KBM-7 (cell line): ENCODE results near the gene P4HA2.
"Not testable (repeated sequence)": the region's sequence is repeated elsewhere in the genome, so short reads cannot be mapped to it uniquely, and the experiment has no call there.

Experiments used
- DNase-seq: peaks from one replicate; pipeline ENCODE4 v3.0.0-alpha.2; 2015
- in situ Hi-C: fragments of 300-500 bp; cut with MboI; formaldehyde crosslinking; loops from 2 replicates; pipeline ENCODE4 v1.14.3; 2020; ENCODE audit warnings: low sequenced_read_pairs, low pct_unique_long_range_greater_than_20kb, mixed read lengths

The P4HA2 gene

DNA sequence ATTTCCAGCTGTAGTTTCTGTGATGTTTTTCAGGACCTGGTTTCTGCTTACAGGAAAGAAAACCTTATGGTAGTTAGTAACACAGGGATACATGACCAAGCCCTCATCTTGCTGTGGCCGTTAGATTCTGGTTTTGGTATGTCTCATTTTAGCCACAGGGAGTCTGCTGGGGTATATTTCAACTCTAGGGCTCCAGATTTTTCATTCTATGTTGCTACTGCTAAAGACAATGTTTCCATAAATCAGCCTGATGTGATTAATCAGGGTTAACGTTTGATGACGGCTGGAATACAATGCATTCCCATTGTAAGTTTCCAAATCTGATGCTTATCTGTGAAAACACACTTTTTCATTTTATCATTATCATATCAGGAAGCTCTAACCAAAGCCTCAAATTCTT lies 48.2 kb downstream of the P4HA2 start:
- no peak for DNase-seq

DNA sequence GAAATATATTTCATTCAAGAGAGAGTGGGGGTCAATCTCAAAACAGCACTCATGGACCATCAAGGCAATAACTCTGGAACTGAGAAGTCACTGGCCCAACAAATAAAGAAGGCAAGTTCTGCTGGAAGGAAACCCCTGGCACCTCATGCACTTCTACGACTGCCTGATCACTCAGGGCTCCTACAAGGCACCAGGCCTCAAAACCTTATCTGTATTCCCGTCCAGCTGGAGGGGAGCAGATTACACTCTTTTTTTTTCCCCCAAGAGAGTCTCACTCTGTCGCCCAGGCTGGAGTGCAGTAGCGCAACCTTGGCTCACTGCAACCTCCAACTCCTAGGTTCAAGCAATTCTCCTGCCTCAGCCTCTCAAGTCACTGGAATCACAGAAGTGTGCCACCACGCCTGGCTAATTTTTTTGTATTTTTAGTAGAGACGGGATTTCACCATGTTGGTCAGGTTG lies 49.9 kb downstream of the P4HA2 start:
- DNase-seq, result no peak
- in situ Hi-C loops, result no loop called here

More for the DNA sequence above, 48.2 kb downstream of the P4HA2 start:
- in situ Hi-C loops, result no loop called here

DNA sequence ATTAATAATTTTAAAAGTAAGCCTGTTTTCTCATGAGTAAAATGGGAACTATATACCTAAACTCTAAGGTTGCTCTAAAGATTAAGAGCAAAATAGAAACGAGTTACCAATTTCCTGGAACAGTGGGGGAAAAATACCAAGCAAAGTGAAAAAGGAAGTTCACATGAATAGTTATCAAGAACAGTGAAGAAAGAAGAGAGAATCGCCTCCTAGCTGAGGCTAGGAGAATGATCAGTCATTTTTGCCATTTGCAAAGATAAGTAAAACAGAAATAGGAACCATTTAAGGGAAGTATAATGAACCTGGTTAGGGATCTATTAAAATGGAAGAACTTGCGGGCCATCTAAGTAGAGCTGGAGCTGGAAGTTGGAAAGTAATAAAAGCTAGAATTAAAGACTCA lies 50.7 kb downstream of the P4HA2 start:
- in situ Hi-C loops, result no loop called here
- peak; percentile 81 for DNase-seq

DNA sequence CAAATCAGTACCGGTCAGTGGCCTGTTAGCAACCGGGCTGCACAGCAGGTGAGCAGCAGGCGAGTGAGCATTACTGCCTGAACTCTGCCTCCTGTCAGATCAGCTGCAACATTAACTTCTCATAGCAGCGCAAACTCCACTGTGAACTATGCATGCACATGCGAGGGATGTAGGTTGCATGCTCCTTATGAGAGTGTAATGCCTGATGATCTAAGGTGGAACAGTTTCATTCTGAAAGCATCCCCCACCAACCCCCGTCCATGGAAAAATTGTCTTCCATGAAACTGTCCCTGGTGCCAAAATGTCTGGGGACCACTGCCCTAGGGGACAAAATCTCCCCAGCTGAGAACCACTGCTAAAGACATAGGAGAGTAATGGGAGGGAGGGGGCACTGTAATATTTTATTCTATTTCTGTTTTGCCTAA lies 51.1 kb downstream of the P4HA2 start:
- in situ Hi-C loops, result no loop called here

DNA sequence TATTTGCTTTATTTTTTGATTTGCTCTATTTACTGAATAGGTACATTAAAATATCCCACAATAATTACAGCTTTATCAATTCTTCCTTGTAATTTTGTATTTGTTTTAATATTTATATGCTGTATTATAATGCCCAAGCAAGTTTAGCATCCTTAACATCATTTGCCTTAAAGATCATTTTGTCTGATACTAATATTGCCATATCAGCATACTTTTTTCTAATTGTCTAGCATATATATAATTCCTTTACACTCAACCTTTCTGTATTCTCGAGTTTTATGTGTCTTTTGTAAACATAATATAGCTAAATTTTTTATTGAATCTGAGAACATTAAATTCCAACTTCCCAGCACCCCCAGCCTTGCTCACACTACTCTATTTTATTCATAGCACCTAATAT lies 64.7 kb downstream of the P4HA2 start:
- no peak for DNase-seq
- in situ Hi-C loops, result no loop called here

More for the DNA sequence above, 51.1 kb downstream of the P4HA2 start:
- DNase-seq, result peak; percentile 68

DNA sequence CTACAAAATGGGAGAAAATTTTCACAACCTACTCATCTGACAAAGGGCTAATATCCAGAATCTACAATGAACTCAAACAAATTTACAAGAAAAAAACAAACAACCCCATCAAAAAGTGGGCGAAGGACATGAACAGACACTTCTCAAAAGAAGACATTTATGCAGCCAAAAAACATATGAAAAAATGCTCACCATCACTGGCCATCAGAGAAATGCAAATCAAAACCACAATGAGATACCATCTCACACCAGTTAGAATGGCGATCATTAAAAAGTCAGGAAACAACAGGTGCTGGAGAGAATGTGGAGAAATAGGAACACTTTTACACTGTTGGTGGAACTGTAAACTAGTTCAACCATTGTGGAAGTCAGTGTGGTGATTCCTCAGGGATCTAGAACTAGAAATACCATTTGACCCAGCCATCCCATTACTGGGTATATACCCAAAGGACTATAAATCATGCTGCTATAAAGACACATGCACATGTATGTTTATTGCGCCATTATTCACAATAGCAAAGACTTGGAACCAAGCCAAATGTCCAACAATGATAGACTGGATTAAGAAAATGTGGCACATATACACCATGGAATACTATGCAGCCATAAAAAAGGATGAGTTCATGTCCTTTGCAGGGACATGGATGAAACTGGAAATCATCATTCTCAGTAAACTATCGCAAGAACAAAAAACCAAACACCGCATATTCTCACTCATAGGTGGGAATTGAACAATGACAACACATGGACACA lies 65.9 kb downstream of the P4HA2 start:
- in situ Hi-C loops, DNase-seq: not testable (repeated sequence)

DNA sequence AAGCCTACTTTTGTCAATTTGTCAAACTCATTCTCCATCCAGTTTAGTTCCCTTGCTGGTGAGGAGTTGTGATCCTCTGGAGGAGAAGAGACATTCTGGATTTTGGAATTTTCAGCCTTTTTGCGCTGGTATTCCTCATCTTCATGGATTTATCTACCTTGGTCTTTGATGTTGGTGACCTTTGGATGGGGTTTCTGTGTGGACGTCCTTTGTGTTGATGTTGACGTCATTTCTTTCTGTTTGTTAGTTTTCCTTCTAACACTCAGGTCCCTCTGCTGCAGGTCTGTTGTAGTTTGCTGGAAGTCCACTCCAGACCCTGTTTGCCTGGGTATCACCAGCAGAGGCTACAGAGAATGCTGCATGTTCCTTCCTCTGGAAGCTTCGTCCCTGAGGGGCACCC lies 71.2 kb downstream of the P4HA2 start:
- DNase-seq, result no peak
- in situ Hi-C loops, result no loop called here

DNA sequence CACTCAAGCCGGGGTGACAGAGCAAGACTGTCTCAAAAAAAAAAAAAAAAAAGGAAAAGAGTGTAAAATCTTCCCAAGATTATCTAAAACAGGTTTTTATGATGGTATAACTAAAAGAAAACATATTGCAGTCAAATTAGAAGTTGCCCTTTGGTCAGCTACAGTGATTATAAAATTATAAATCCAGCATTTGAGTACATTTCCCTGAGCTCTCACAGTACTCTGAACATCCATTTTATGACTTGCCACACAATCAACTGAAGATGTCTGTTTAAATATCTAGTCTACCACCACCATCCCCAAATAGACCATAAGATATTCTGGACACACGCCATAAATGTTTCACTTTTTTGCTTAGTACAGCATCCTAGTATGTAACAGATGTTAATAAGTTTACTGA lies 77.1 kb downstream of the P4HA2 start:
- DNase-seq, result no peak
- in situ Hi-C loops, result no loop called here

DNA sequence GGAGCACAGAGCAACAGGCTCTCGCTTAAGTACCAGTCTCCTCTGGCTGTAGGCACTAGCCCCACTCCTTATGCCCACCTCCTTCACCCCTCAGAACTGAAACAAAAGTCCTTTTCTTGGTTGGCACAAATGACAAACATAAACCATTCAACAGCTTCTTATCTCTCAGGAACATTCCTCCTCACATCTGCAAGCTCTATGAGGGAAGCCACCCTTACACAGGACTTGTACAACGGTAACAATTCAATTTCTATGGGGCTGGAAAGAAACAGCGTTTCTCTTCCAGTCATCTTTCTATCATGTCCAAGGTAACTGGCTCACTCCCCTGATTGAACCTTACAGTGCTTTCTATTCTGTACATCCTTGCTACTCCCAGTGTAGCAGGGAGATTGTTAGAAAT lies 80.0 kb downstream of the P4HA2 start:
- no peak for DNase-seq
- in situ Hi-C loops, result no loop called here

DNA sequence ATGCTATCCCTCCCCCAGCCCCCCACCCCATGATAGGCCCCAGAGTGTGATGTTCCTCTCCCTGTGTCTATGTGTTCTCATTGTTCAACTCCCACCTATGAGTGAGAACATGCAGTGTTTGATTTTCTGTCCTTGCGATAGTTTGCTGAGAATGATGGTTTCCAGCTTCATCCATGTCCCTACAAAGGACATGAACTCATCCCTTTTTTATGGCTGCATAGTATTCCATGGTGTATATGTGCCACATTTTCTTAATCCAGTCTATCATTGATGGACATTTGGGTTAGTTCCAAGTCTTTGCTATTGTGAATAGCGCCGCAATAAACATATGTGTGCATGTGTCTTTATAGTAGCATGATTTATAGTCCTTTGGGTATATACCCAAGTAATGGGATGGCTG lies 82.3 kb downstream of the P4HA2 start:
- DNase-seq, in situ Hi-C loops: not testable (repeated sequence)

DNA sequence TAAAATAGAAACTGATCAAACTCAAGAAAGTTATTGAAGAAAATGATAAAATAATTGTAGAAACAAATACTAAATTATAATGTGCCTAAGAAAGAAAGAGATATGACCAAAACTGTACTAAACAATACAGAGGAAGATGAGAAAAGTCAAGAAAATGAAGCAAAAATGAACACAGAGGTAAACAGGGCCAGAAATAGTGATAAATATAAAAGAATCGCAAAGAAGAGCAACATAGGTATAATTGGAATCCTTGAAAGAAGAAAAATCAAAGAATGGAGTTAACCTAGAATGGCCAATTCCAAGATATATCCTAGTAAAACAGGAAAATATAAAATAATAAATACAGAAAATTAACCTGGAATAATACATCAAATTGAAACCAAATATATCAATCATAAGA lies 84.5 kb downstream of the P4HA2 start:
- DNase-seq, result no peak

DNA sequence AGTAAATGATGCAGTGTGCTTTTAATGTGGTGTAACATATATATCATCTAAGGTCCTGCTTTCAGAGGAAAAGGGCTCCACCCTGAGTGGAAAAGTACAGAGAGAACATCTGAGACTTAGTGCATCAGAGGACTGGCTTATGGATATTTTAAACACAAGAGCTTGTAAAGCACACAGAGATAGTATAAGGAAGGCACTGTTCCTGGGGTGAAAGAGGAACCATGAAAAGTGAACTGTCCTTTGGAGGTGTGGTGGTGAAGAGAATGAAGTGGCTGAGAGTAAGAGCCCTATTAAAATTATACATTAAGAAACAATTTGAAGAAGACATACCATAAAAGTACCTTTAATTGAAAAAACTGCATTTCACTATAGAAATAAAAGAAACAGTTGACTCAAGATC lies 85.2 kb downstream of the P4HA2 start:
- in situ Hi-C loops, result no loop called here
- no peak for DNase-seq

More for the DNA sequence above, 84.5 kb downstream of the P4HA2 start:
- in situ Hi-C loops, result no loop called here
